ENCODE data around the gene KRTAP9-7. TPM values are rescaled to one million over a fixed set of nuclear protein-coding genes. Genes with fewer than 3 reads are reported as not detected.

Gene KRTAP9-7
- total RNA-seq, 4 donors from 2014 or later = not detected

DNA sequence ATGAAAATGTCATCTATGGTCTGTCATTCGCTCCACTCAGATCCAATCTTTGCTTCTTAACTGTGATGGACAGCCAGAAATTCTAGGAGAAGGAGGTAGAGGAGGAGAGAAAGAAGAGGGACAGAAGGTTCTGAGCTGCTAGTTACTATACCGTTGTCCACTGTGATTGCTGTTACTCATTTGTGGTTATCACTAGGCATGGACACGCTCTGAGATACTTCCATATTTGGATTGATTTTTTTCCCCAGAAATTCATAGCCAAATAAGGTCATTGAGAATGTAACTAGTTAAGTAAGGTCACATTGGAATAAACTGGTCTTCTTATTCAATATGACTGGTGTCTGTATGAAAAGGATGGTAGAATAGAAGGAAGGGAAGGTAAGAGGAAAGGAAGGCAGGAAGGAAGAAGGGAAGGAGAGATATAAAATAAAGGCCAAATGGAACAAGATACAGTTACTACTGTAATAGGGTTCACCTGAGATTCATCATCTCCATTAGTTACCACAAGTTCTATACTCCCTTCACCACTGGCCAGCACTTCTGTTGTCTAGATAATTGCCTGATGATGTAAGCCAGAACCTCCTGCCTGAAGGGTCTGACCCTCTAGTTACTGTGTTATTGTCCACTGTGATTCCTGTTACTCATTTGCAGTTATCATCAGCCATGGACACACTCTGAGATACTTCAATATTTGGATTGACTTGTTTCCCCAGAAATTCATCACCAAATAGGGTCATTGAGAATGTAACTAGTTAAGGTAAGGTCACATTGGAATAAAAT, 2.9 kb downstream of the KRTAP9-7 start:
- no peaks in the 10 kb centered on the region for H3K9me3 ChIP-seq
- no peak for DNase-seq
- TF ChIP-seq CTCF (IDR thresholded peaks at IDR 0.05) (no peak), POLR2A (IDR thresholded peaks at IDR 0.05) (no peak)
- no peaks in the 10 kb centered on the region for H3K36me3 ChIP-seq
- intact Hi-C loops (cut with DNase I; ENCODE audit: low total_unique reads) = no loop called here
- no peaks in the 10 kb centered on the region for H3K27me3 ChIP-seq
- H3K4me1 ChIP-seq = no peaks in the 10 kb centered on the region
- H3K4me3 ChIP-seq = no peak overlapping the region
- H3K27ac ChIP-seq = no peak overlapping the region

DNA sequence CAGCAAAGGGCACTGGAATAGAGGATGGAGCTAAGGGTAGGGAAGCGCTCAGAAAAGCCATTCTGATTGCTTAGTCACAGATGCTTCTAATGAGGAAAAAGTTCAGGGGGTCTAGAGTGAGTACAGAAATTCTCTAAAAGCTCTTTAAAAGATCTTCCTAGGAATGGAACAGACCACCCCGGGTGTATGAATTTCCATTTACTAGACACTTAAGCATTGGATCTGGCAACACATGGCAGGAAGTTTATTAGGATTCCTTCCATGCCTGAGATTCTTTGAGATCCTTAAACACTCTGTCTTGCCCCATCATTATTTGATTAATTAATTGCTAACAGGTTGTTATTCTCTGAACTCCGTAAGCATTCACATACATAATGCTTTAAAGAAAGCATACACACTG, 8.5 kb downstream of the KRTAP9-7 start:
- intact Hi-C loops (cut with DNase I; ENCODE audit: low total_unique reads) = no loop called here

GRCh38 chr17:41284546-41284945, 9.0 kb downstream of the KRTAP9-7 start:
- no peaks in the 10 kb centered on the region for H3K27me3 ChIP-seq
- H3K9me3 ChIP-seq = no peaks in the 10 kb centered on the region
- H3K36me3 ChIP-seq = no peaks in the 10 kb centered on the region
- H3K4me1 ChIP-seq = no peaks in the 10 kb centered on the region
- intact Hi-C loops (cut with DNase I; ENCODE audit: low total_unique reads) = no loop called here
- no peak overlapping the region for H3K4me3 ChIP-seq
- TF ChIP-seq POLR2A (IDR thresholded peaks at IDR 0.05) (no peak), CTCF (IDR thresholded peaks at IDR 0.05) (no peak)
- no peak overlapping the region for H3K27ac ChIP-seq
- DNase-seq = no peak

More for the DNA sequence above, 8.5 kb downstream of the KRTAP9-7 start:
- Histone ChIP-seq H3K9me3 (no peaks in the 10 kb centered on the region), H3K4me3 (no peak overlapping the region), H3K27me3 (no peaks in the 10 kb centered on the region), H3K36me3 (no peaks in the 10 kb centered on the region), H3K4me1 (no peaks in the 10 kb centered on the region), H3K27ac (no peak overlapping the region)
- no peak for DNase-seq
- TF ChIP-seq POLR2A (IDR thresholded peaks at IDR 0.05) = no peak
- TF ChIP-seq CTCF (IDR thresholded peaks at IDR 0.05) = no peak

GRCh38 chr17:41287050-41287449, 11.6 kb downstream of the KRTAP9-7 start:
- Histone ChIP-seq H3K27me3 (no peaks in the 10 kb centered on the region), H3K4me3 (no peak overlapping the region)
- intact Hi-C loops (cut with DNase I; ENCODE audit: low total_unique reads) = no loop called here

More at GRCh38 chr17:41287050-41287449, 11.6 kb downstream of the KRTAP9-7 start:
- DNase-seq = no peak
- TF ChIP-seq POLR2A (IDR thresholded peaks at IDR 0.05) = no peak
- no peak for TF ChIP-seq CTCF (IDR thresholded peaks at IDR 0.05)
- Histone ChIP-seq H3K4me1 (no peaks in the 10 kb centered on the region), H3K36me3 (no peaks in the 10 kb centered on the region), H3K9me3 (no peaks in the 10 kb centered on the region), H3K27ac (no peak overlapping the region)

Data from uterus (tissue), 4 donors.